HepG2 (cell line): ENCODE results near the gene TAOK3. TPM values are rescaled to one million over a fixed set of nuclear protein-coding genes. Genes with fewer than 3 reads are reported as not detected.
A peak's percentile ranks its signal among the peaks of the same experiment; 100 is the strongest.

Experiments
- AGO2 ChIP-seq: fragments of 200-400 bp; formaldehyde crosslinking; optimal IDR thresholded peaks from 2 replicates; pipeline ENCODE3; 2017; ENCODE audit warnings: mild to moderate bottlenecking, low read depth, low read length, moderate library complexity
- ARNT2 ChIP-seq: sonication (generic); formaldehyde crosslinking; IDR thresholded peaks from 2 replicates; pipeline ENCODE4 v1.8.0; 2022; ENCODE audit warnings: mild to moderate bottlenecking, low read depth, missing genetic modification reagents, moderate library complexity
- CAMTA2 ChIP-seq: sonication (generic); formaldehyde crosslinking; IDR thresholded peaks from 2 replicates; pipeline ENCODE4 v1.4.0; 2020; ENCODE audit warnings: mild to moderate bottlenecking, missing genetic modification reagents, borderline replicate concordance
- ERF ChIP-seq: IDR thresholded peaks from 2 replicates; pipeline ENCODE4 v1.6.1; 2018; ENCODE audit warnings: missing biosample characterization, missing genetic modification reagents
- GATA4 ChIP-seq: sonication (generic); IDR thresholded peaks from 2 replicates; pipeline ENCODE4 v1.6.1; 2016; ENCODE audit warnings: antibody characterized with exemption, low read depth, borderline replicate concordance
- IRX3 ChIP-seq: sonication (generic); formaldehyde crosslinking; IDR thresholded peaks from 2 replicates; pipeline ENCODE4 v1.8.1; 2023; ENCODE audit warnings: mild to moderate bottlenecking, low read depth, missing genetic modification reagents, borderline replicate concordance
- MED1 ChIP-seq: sonication (generic); formaldehyde crosslinking; IDR thresholded peaks from 2 replicates; pipeline ENCODE4 v1.4.0; 2020; ENCODE audit warnings: missing genetic modification reagents
- MYC ChIP-seq: sonication (generic); formaldehyde crosslinking; IDR thresholded peaks from 2 replicates; pipeline ENCODE4 v1.9.0; 2021; ENCODE audit warnings: missing genetic modification reagents, borderline replicate concordance
- PAF1 ChIP-seq: IDR thresholded peaks from 2 replicates; pipeline ENCODE4 v1.6.1; 2016; ENCODE audit warnings: missing genetic modification reagents, missing compliant biosample characterization
- PHF20 ChIP-seq: sonication (generic); formaldehyde crosslinking; IDR thresholded peaks from 2 replicates; pipeline ENCODE4 v1.5.0; 2020; ENCODE audit warnings: mild to moderate bottlenecking, missing genetic modification reagents
- POLR2AphosphoS5 ChIP-seq: IDR thresholded peaks from 2 replicates; pipeline ENCODE4 v1.6.1; 2012; ENCODE audit warnings: low read depth, low read length
- POLR2G ChIP-seq: fragments of 200-400 bp; formaldehyde crosslinking; IDR thresholded peaks from 2 replicates; pipeline ENCODE4 v1.6.1; 2018; ENCODE audit warnings: mild to moderate bottlenecking, low read depth, low read length, moderate library complexity
- REL ChIP-seq: sonication (generic); formaldehyde crosslinking; conservative IDR thresholded peaks from 2 replicates; pipeline ENCODE4 v1.8.0; 2022; ENCODE audit warnings: mild to moderate bottlenecking, missing genetic modification reagents, moderate library complexity
- ZBTB49 ChIP-seq: sonication (generic); formaldehyde crosslinking; IDR thresholded peaks from 2 replicates; pipeline ENCODE4 v1.4.0; 2020; ENCODE audit warnings: missing genetic modification reagents, borderline replicate concordance
- ZFP36L1 ChIP-seq: sonication (generic); formaldehyde crosslinking; IDR thresholded peaks from 2 replicates; pipeline ENCODE4 v1.8.0; 2022; ENCODE audit warnings: mild to moderate bottlenecking, missing genetic modification reagents, moderate library complexity
- ZFP90 ChIP-seq: sonication (generic); formaldehyde crosslinking; IDR thresholded peaks from 2 replicates; pipeline ENCODE4 v1.8.0; 2022; ENCODE audit warnings: missing genetic modification reagents, mild to moderate bottlenecking, inconsistent platforms, borderline replicate concordance
- ZMAT3 ChIP-seq: sonication (generic); formaldehyde crosslinking; conservative IDR thresholded peaks from 2 replicates; pipeline ENCODE4 v1.7.0; 2021; ENCODE audit warnings: missing genetic modification reagents
- ZMYM4 ChIP-seq: sonication (generic); formaldehyde crosslinking; IDR thresholded peaks from 2 replicates; pipeline ENCODE4 v1.8.1; 2023; ENCODE audit warnings: mild to moderate bottlenecking, missing genetic modification reagents
- ZNF563 ChIP-seq: sonication (generic); formaldehyde crosslinking; IDR thresholded peaks from 2 replicates; pipeline ENCODE4 v1.8.0; 2022; ENCODE audit warnings: mild to moderate bottlenecking, moderate library complexity, missing genetic modification reagents
- ZNF616 ChIP-seq: sonication (generic); formaldehyde crosslinking; IDR thresholded peaks from 2 replicates; pipeline ENCODE4 v1.5.0; 2020; ENCODE audit warnings: low read depth, mild to moderate bottlenecking, missing genetic modification reagents
- ZNF660 ChIP-seq: sonication (generic); formaldehyde crosslinking; IDR thresholded peaks from 2 replicates; pipeline ENCODE4 v1.5.1; 2020; ENCODE audit warnings: mild to moderate bottlenecking, low read depth, missing genetic modification reagents, borderline replicate concordance
- ZNF766 ChIP-seq: sonication (generic); formaldehyde crosslinking; IDR thresholded peaks from 2 replicates; pipeline ENCODE4 v1.5.0; 2020; ENCODE audit warnings: missing genetic modification reagents, borderline replicate concordance
- ZNF780A ChIP-seq: sonication (generic); formaldehyde crosslinking; IDR thresholded peaks from 2 replicates; pipeline ENCODE4 v1.8.0; 2022; ENCODE audit warnings: mild to moderate bottlenecking, missing genetic modification reagents, moderate library complexity
- ZNF816 ChIP-seq: sonication (generic); formaldehyde crosslinking; IDR thresholded peaks from 2 replicates; pipeline ENCODE4 v1.8.0; 2022; ENCODE audit warnings: missing genetic modification reagents, mild to moderate bottlenecking, borderline replicate concordance
- ZNF83 ChIP-seq: sonication (generic); formaldehyde crosslinking; IDR thresholded peaks from 2 replicates; pipeline ENCODE4 v1.4.0; 2020; ENCODE audit warnings: missing genetic modification reagents, mild to moderate bottlenecking, borderline replicate concordance
- ZNF850 ChIP-seq: sonication (generic); formaldehyde crosslinking; conservative IDR thresholded peaks from 2 replicates; pipeline ENCODE4 v1.9.0; 2021; ENCODE audit warnings: mild to moderate bottlenecking, missing genetic modification reagents
- ZNF878 ChIP-seq: sonication (generic); formaldehyde crosslinking; IDR thresholded peaks from 2 replicates; pipeline ENCODE4 v1.8.1; 2023; ENCODE audit warnings: mild to moderate bottlenecking, missing genetic modification reagents, moderate library complexity
- ZNF891 ChIP-seq: sonication (generic); formaldehyde crosslinking; IDR thresholded peaks from 2 replicates; pipeline ENCODE4 v1.5.0; 2020; ENCODE audit warnings: mild to moderate bottlenecking, missing genetic modification reagents
- polyA plus RNA-seq, 8 experiments: library from polyadenylated mRNA; depleted of rRNA in 3 of 8; stranded (reverse) in 7 of 8; unstranded in 1 of 8; fragments of >200 nt; fragmentation: Illumina TruSeq in 4 of 8; extraction: Trizol in 4 of 8; gene quantifications; 2 replicates each; pipeline versions ENCODE4 v1.2.1 to v1.2.3, GENCODE V29; 2011 to 2016; ENCODE audit warnings: low read depth in 4 of 8, missing spikeins in 1 of 8, mixed read lengths in 1 of 8; ENCODE audit not compliant: insufficient read depth in 1 of 8
- total RNA-seq, 5 experiments: library from RNA; depleted of rRNA; stranded (reverse); fragments of >200 nt; fragmentation: Illumina TruSeq; extraction: Trizol; gene quantifications; 2 replicates each; pipeline ENCODE4 v1.2.3, GENCODE V29; 2016; ENCODE audit warnings: low read depth in 1 of 5

The TAOK3 gene
- total and polyA plus RNA-seq, 2 of the 13 experiments (the other 11 are each of a cell fraction or from before 2014, with no cell fraction given): 10.4 to 12.3 TPM

GRCh38 chr12:118376089-118377020, 3.6 kb upstream of the TAOK3 start, which contains the start of gene SUDS3 (continued):
- no peak for TF ChIP-seq ZBTB49 (CRISPR knock-in tag)
- 0 out of 2 replicates have a peak, but pooled peaks have one; percentile 26 for TF ChIP-seq ARNT2 (CRISPR knock-in tag)
- TF ChIP-seq MED1 (CRISPR knock-in tag): peak; percentile 70
- TF ChIP-seq POLR2AphosphoS5: peak; percentile 39
- no peak; the same call in 1 of the 2 replicates for TF ChIP-seq IRX3 (CRISPR knock-in tag)
- peak; percentile 86 for TF ChIP-seq ZMYM4 (CRISPR knock-in tag)
- TF ChIP-seq REL (CRISPR knock-in tag): no peak
- peak; percentile 80; the same call in 1 of the 2 replicates for TF ChIP-seq ZNF563 (CRISPR knock-in tag)
- TF ChIP-seq ZFP36L1: 0 out of 2 replicates have a peak, but pooled peaks have one; percentile 38
- peak; percentile 86 for TF ChIP-seq AGO2
- TF ChIP-seq MYC (CRISPR knock-in tag): peak; percentile 57; the same call in 1 of the 2 replicates
- 0 out of 2 replicates have a peak, but pooled peaks have one; percentile 48 for TF ChIP-seq ZMAT3 (CRISPR knock-in tag)
- peak; percentile 89 for TF ChIP-seq PHF20 (CRISPR knock-in tag)
- TF ChIP-seq GATA4: peak; percentile 39; the same call in 1 of the 2 replicates
- no peak for TF ChIP-seq ZNF660 (CRISPR knock-in tag)
- no peak for TF ChIP-seq ZNF878 (CRISPR knock-in tag)
- no peak for TF ChIP-seq ZFP90 (CRISPR knock-in tag)
- no peak for TF ChIP-seq PAF1 (CRISPR knock-in tag)
- peak; percentile 87 for TF ChIP-seq ZNF891 (CRISPR knock-in tag)
- TF ChIP-seq ZNF83 (CRISPR knock-in tag): peak; percentile 89
- TF ChIP-seq ZNF616 (CRISPR knock-in tag): 0 out of 2 replicates have a peak, but pooled peaks have one; percentile 51
- no peak for TF ChIP-seq CAMTA2 (CRISPR knock-in tag)
- peak; percentile 71 for TF ChIP-seq POLR2G
- no peak for TF ChIP-seq ZNF780A (CRISPR knock-in tag)
- no peak for TF ChIP-seq ZNF766
- TF ChIP-seq ERF: peak; percentile 89
- TF ChIP-seq ZNF816 (CRISPR knock-in tag): no peak
- TF ChIP-seq ZNF850 (CRISPR knock-in tag): no peak
